Skin epidermis (tissue), 12 donors: ENCODE measurements around the gene CTNND2.

Experiments
- H3K27ac ChIP-seq, 21 experiments: fragments of 200-600 bp; sonication (generic) in 11 of 21; one replicate each; pipeline ENCODE4 v1.5.0; 2020; ENCODE audit warnings: mild to moderate bottlenecking in 3 of 21, inconsistent platforms in 2 of 21, moderate library complexity in 2 of 21
- H3K4me3 ChIP-seq, 7 experiments: fragments of 200-600 bp; sonication (generic) in 2 of 7; one replicate each; pipeline ENCODE4 v1.5.0; 2020; ENCODE audit warnings: inconsistent platforms in 2 of 7, mild to moderate bottlenecking in 2 of 7, moderate library complexity in 1 of 7

The CTNND2 gene

DNA sequence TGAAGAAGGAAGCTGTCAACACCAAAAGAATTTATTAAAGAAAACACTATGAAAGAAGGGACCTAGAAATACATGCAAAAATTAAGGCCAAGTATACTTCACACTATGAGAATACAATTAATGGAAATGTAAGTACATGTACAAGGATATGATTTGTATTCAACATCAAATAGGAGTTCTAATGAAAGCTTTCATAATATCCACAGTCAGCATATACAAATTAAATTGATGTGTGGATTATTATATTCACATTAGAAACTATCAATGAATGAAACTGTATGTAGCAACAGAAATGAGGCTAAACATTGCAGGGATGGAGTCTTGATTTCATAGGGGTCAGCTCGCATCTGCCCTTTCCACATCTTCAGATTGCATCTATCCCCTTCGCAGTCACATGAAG is 401.5 kb downstream of the CTNND2 start:
- H3K27ac ChIP-seq = no peak overlapping the region

DNA sequence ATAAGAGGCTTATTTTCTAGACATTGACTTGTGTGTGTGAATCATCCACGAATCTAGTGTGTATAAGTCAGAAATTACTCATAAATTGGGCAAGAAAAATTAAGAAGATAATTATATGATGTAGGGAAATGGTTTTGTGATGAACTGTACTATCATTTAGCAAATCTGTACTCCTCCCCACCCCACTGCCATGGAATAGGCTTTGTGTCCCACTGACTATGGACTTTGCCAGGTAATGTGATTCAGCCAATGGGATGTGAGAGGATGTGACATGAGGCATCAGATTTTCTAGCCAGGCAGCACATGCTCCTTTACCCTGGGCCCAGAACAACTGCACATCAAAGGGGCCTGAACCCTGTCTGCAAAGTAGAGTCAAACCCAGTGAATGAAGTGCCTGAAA is 406.6 kb downstream of the CTNND2 start:
- Histone ChIP-seq H3K4me3 (no peak overlapping the region), H3K27ac (no peak overlapping the region)

More for the DNA sequence above, 401.5 kb downstream of the CTNND2 start:
- H3K4me3 ChIP-seq = no peak overlapping the region

DNA sequence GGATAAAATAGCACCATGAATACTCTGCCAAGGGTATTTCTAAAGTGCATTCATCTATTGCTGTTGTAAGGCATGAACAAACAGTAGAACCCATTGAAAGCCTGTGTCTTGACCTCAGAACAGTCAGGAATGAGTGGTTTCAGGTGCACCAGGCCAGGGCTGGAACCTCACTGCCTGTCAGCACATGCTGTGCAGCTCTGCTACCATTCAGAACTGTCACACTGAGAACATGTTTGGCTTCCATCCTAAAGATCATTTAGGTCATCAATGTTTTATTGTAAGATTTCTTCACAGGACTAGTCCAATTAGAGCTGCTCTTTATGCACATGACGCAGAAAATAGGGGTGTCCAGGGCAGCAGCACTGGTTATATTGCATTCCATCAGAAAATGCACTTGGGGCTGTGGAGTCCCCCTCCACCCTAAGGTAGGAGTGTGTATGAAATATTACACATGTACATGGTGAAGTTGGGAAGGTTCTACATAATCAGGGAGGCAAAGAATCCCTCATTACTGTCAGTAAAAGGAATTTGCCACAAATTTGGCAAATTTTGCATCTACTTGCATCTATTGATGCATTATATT is 408.0 kb downstream of the CTNND2 start:
- Histone ChIP-seq H3K4me3 (no peak overlapping the region), H3K27ac (peak overlapping the region in 1 of 21 experiments; percentile 60)

GRCh38 chr5:11494340-11494739 is 409.9 kb downstream of the CTNND2 start:
- no peak overlapping the region for H3K27ac ChIP-seq
- H3K4me3 ChIP-seq = no peak overlapping the region

GRCh38 chr5:11491404-11492075 is 412.7 kb downstream of the CTNND2 start:
- H3K4me3 ChIP-seq = no peak overlapping the region
- H3K27ac ChIP-seq = no peak overlapping the region

- Histone ChIP-seq H3K27ac (no peak overlapping the region), H3K4me3 (no peak overlapping the region)
These were observed 420.6 kb downstream of the CTNND2 start for GRCh38 chr5:11483630-11484029.

- no peak overlapping the region for H3K27ac ChIP-seq
- no peak overlapping the region for H3K4me3 ChIP-seq
These were observed 422.2 kb downstream of the CTNND2 start for GRCh38 chr5:11482011-11482410.

GRCh38 chr5:11477786-11478185 is 426.5 kb downstream of the CTNND2 start:
- H3K4me3 ChIP-seq = no peak overlapping the region

DNA sequence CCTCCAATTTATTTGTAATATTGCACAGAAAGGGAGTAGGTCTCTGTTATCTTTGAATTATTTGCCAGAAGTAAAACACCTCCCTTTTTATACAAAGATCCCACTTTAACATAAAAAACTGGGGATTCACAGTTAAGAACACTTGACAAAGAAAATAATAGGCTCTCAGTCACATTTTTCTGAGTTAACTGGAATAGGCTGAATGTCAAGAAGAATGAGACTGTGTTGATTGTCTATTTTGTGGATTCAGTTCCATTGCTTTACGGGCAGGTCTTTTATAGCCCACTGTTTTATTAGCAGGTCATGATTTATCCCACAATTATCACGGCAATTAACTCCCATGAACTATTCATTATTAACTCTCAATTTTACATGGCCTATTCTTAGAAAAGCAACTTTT is 427.4 kb downstream of the CTNND2 start:
- Histone ChIP-seq H3K27ac (no peak overlapping the region), H3K4me3 (no peak overlapping the region)

More at GRCh38 chr5:11477786-11478185, 426.5 kb downstream of the CTNND2 start:
- no peak overlapping the region for H3K27ac ChIP-seq

DNA sequence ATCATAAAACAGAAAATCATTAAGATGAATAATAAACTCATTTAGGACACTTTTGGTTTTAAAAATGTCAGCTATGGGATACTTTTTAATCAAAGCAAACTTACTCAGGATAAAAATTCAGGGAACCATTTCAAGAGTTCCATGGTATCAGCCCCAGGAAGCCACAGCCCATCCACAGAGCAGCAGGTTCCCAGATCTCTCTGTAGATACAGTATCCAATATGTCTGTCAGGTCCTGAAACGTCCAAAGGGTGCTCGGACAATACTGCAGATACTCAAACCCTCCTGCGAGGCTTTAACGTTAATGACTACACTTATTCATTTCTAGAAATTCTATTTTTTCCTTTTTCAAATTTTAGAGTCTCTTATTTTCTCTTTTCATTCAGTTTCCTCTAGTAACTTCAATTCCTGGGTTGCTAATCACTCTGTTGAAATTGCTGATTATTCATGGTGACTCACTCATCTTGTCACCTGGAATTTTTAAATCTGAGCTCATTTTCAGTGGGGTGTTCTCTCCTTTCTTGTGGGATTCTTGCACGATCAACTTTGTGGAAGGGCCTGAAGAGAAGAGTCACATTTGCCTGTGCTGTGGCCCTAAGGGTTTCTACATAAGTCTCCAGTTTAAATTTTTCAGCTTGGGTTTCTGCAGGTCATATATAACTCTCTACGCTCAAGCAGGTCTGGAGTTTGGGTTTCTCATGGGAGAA is 435.8 kb downstream of the CTNND2 start:
- no peak overlapping the region for H3K27ac ChIP-seq
- H3K4me3 ChIP-seq = no peak overlapping the region

DNA sequence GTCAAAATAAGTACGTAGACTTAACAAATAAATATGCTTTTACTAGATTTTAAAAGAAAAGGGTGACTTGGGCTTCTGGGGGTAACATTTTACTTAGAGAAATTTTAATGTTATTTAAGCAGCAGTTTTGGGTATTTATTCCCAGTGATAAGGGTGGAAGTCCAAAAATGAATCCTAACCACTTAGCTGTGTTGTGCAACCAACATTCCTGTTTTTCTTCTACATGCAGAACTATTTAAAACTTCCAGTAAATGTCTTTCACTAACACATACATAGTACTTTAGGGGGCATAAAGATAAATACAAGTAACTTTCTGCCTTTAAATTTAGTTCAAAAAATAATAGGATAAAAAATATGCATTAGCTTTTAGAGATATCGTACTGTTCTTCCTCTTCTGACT is 436.7 kb downstream of the CTNND2 start:
- H3K4me3 ChIP-seq = no peak overlapping the region
- no peak overlapping the region for H3K27ac ChIP-seq

DNA sequence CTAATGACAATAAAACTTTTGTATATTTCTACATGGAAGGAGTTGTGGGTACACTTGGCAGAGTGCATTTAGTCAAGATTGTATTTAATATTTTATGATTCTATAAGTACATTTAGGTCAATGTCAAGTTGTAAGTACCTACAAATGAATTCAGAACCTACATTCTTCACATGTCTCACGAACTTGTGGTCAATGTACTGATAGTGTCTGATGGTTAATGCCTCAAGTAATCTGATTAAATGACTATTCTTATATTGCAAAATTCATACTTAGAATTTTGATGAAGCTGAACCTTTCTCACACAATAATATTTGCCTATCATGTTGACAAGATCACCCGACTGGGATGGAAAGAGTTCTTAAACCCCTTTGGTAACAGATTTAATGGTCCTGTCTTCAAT is 444.5 kb downstream of the CTNND2 start:
- no peak overlapping the region for H3K27ac ChIP-seq
- H3K4me3 ChIP-seq = no peak overlapping the region

DNA sequence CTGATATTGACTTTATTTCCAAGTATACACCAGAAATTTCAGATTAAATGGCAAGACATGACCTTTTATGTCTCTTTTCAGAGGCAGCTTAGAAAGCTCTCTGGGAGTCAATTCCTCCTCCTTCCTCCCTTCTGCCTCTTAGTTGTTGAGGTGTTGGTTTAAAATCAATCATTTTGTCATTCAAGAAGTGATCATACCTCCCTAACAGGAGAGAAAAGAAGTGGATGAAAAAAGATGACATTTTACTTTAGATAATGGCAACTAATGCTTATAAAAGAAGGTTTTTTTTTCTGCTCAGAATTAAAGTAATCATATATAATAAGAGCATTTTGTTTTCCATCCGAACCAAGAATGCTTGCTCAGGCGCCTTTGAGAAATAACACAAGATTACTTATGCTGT is 448.7 kb downstream of the CTNND2 start:
- Histone ChIP-seq H3K4me3 (no peak overlapping the region), H3K27ac (no peak overlapping the region)

GRCh38 chr5:11452852-11453251 is 451.4 kb downstream of the CTNND2 start:
- Histone ChIP-seq H3K27ac (no peak overlapping the region), H3K4me3 (no peak overlapping the region)

GRCh38 chr5:11449966-11450365 is 454.3 kb downstream of the CTNND2 start:
- H3K27ac ChIP-seq = no peak overlapping the region
- no peak overlapping the region for H3K4me3 ChIP-seq

DNA sequence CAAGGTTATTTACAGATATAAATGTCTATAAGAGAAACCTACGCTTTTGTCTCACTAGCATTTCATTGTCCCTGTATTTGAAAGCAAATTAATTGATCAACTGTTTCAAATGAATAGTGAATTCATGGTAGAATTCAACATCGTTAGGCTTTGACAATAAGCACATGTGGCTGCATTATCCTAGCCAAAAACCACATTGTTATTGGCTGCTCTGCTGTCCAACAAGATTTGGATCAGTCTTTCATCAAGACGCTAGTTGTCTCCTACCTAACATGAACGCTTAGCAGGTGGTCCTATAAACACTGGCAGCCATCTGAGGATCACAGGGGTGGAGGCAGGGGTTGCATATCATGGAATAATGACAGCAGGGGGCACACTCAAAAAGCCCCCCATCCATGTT is 455.0 kb downstream of the CTNND2 start:
- Histone ChIP-seq H3K4me3 (no peak overlapping the region), H3K27ac (no peak overlapping the region)

DNA sequence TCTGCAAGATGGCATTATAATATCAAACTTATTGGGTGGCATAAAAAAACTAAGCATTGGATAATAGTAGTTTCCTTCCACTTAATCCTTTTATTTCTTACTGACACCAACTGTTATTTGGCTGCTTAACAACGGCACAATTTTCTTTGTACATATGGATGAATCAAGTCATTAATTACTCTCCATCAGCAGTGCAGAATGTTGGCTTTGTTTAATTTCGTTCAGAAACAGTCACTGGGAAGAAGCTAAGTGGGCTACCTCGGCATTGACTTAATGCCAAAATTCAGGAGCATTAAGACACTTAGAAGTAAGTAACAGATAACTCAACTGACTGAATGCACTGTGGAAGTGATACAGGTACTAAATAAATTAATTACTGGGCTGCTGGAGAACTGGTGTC is 460.4 kb downstream of the CTNND2 start:
- Histone ChIP-seq H3K4me3 (no peak overlapping the region), H3K27ac (no peak overlapping the region)

DNA sequence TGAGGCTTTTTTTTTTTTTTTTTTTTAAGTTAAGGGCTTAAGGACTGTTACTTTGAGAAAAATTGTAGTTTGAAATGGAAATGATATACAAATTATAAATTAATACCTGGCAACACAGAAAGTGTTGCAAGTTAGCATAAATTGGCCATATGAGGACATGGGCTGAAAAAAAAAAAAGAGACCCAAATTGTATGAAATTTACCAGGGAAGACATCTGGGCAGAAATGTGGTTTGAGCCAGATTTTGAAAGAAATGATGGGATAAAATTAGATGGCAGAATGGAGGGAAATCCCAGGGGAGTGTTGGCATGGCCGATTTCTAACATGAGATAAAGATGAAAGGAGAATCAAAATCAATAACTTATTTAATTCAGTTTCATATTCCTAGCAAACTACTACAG is 472.1 kb downstream of the CTNND2 start:
- no peak overlapping the region for H3K4me3 ChIP-seq
- H3K27ac ChIP-seq = no peak overlapping the region

- H3K4me3 ChIP-seq = no peak overlapping the region
- H3K27ac ChIP-seq = no peak overlapping the region
These were observed 475.0 kb downstream of the CTNND2 start for GRCh38 chr5:11429254-11429653.

DNA sequence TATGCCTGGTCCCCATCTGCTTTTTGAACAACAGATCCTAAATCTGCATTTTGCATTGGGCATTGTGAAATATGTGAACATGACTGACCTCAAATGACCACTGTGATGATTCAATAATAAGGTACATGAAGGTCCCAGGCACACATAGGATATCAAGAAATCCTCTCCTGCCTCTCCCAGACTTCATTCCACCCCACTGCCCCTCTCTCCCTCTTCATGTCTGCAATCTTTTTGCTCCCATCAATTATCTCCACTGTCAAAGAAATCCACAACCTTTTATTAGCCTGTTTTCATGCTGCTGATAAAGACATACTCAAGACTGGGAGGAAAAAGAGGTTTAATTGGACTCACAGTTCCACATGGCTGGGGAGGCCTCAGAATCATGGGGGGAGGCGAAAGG is 476.7 kb downstream of the CTNND2 start:
- Histone ChIP-seq H3K4me3 (no peak overlapping the region), H3K27ac (no peak overlapping the region)

DNA sequence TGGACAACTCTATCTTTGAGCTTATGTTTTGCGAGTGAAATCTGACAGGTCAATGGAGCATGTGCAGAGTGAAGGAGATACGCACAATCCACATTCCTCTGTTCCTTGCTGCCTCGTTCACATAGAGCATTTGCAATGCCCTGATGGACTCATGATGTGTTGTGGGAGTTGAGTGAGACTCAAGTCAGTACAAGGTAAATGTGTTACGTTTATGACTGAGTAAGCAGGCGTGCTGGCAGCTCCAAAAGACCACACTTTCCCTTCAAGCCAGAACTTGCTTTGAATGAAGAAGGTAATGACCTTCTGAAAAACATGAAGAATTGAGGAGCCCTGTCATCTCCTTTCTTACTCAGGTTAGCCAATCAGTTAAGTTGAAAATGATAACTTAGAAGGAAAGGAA is 477.8 kb downstream of the CTNND2 start:
- Histone ChIP-seq H3K27ac (no peak overlapping the region), H3K4me3 (no peak overlapping the region)
